Erythroblast (primary cell): ENCODE measurements around the gene RRAS2.
"Not testable (repeated sequence)": the region's sequence is repeated elsewhere in the genome, so short reads cannot be mapped to it uniquely, and the experiment has no call there.

Source experiments
- DNase-seq, 2 experiments: peaks; one replicate each; lab custom pipeline; 2025; lab: John Stamatoyannopoulos, UW
- GATA1 ChIP-seq: IDR thresholded peaks from 2 replicates; pipeline ENCODE4 v1.6.1; 2011; ENCODE audit warnings: low read depth, mild to moderate bottlenecking, control low read depth, low read length, moderate library complexity
- POLR2A ChIP-seq: IDR thresholded peaks from 2 replicates; pipeline ENCODE4 v1.6.1; 2011; ENCODE audit warnings: mild to moderate bottlenecking, low read length

RRAS2 gene

GRCh38 chr11:14259186-14259784 is 99.7 kb downstream of the RRAS2 start:
- TF ChIP-seq POLR2A: no peak
- no peak for TF ChIP-seq GATA1
- DNase-seq: no peak

- TF ChIP-seq POLR2A (no peak), GATA1 (no peak)
- DNase-seq: no peak
Measured at GRCh38 chr11:14258221-14258935, 100.6 kb downstream of the RRAS2 start.

GRCh38 chr11:14255238-14255534 is 103.8 kb downstream of the RRAS2 start:
- TF ChIP-seq GATA1: no peak
- no peak for TF ChIP-seq POLR2A
- DNase-seq: no peak

DNA sequence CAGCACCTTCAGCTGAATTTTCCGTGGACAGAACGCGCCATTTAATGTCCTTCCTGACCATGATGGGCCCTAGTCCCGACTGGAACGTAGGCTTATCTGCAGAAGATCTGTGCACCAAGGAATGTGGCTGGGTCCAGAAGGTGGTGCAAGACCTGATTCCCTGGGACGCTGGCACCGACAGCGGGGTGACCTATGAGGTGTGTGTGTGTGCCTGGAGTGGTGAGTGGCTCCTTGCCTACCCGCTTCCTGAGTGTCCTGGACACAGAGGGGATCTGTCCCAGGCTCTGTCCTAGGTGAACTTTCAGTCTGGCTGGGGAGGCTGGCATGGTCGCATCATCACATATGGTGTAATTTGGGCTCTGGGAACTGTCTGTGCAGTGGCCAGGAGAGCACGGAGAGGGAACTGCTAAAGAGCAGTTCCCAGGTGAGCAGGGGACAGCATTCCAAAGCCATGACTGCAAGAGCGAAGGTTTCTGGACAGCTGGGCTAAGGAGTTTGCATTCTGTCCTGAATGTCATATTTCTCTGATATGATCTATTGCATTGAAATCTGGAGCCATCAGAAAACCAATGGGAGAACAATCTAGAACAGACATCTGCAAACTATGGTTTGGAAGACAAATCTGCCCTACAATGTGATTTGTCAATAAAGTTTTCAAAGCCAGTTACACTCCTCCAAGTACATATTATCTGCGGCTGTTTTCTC is 104.3 kb downstream of the RRAS2 start:
- no peak for DNase-seq
- TF ChIP-seq POLR2A (no peak), GATA1 (no peak)

GRCh38 chr11:14253840-14254239 is 105.1 kb downstream of the RRAS2 start:
- TF ChIP-seq GATA1: no peak
- no peak for DNase-seq

GRCh38 chr11:14253421-14253820 is 105.6 kb downstream of the RRAS2 start:
- no peak for DNase-seq
- TF ChIP-seq GATA1: no peak
- TF ChIP-seq POLR2A: no peak

DNA sequence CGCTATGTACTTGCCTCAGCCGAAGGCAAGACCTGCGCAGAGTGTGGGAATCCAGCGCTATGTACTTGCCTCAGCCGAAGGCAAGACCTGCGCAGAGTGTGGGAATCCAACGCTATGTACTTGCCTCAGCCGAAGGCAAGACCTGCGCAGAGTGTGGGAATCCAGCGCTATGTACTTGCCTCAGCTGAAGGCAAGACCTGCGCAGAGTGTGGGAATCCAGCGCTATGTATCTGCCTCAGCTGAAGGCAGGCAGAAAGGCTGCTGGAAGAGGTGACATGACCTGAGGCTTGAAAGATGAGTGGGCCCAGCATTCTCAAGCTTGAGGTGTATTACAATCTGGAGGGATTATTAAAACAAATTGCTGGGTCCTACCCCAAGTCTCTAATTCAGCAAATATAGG is 106.5 kb downstream of the RRAS2 start:
- DNase-seq: not testable (repeated sequence)

- DNase-seq: no peak
- TF ChIP-seq POLR2A (no peak), GATA1 (no peak)
Measured at GRCh38 chr11:14251754-14252153, 107.2 kb downstream of the RRAS2 start.

- DNase-seq: peak; percentile 61 to 77
- TF ChIP-seq POLR2A: no peak
- no peak for TF ChIP-seq GATA1
Measured at GRCh38 chr11:14249121-14249963, 109.6 kb downstream of the RRAS2 start.

DNA sequence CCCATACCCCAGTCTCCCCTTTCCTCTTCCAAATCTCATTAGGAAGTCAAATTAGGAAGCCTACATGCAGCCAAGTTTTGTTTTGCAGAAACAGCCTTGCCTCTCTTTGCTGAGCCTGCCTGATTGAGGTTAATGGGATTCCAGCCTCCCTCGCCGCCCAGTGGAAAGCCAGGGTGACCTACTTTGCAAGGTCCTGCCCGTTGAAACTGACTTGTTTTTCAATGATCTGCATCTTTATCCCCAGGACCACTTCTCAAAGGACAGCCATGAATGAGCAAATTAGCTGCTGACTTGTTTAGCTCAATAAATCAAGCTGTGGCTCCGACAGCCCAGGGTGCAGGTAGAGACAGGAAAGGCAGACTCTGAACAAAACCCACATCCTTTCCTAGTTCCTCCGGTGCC is 110.4 kb downstream of the RRAS2 start:
- TF ChIP-seq GATA1 (no peak), POLR2A (no peak)

GRCh38 chr11:14245444-14245843 is 113.5 kb downstream of the RRAS2 start:
- DNase-seq: no peak
- TF ChIP-seq POLR2A: no peak

More for the DNA sequence above, 110.4 kb downstream of the RRAS2 start:
- no peak for DNase-seq

DNA sequence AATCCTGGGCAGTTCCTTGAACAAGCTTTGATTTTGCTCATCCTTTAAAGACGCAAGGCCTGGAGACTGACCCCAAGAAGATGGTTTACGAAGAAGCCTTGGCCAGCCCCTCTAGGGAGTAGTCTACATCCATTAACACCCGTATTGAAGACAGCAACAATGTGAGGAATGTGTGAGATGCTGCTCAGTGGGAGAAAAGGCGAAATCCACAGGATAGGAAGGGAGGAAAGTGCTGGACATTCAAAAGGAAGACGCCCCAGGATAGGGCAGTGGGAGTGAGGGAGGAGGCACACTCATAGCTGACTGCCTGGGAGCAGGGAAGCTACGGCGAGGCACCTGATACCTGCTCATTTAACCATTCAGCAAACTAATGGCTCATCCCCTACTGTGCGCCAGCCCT is 114.1 kb downstream of the RRAS2 start:
- no peak for DNase-seq
- TF ChIP-seq POLR2A (no peak), GATA1 (no peak)

DNA sequence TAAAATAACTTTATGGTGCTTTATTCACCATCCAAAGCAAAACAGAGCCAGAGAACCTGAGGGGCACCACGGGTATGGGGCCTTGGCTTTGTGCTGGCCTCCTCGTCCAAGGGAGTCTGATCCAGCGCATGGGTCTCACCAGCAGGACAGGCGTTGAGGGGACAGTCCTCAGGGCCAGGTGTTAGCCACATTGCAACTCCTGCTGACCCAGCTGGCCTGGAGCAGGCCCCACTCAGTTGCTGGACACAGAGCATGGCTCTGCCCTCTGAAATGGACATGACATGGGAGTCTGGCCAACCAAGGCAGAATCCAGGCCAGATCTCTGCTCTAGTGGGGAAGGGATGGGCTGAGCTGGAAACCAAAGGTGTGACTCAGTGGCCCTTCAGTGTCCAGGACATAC is 116.2 kb downstream of the RRAS2 start:
- TF ChIP-seq GATA1: no peak
- no peak for TF ChIP-seq POLR2A
- no peak for DNase-seq

DNA sequence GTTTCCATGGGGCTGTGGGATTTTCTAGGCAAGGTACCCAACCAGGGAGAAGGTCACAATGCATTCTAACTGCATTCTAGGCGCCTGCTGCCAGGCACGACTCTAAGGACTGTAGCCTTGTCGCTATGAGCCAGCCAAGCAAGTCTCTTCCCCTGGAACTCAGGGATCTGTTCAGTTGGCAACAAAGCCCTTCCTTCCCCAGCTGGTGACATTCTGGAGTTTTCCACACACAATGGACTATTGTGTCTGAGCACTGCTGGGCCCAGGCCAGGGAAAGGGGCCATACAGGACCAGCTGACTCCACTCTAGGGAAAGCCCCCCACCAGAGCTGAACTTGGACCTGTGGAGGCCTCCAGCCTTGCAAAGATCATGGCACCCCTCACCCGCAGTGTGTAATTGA is 116.8 kb downstream of the RRAS2 start:
- no peak for DNase-seq
- TF ChIP-seq POLR2A (no peak), GATA1 (no peak)
